H1 (cell line): ENCODE data around the gene MRPL40. TPM values are rescaled to one million over a fixed set of nuclear protein-coding genes. Genes with fewer than 3 reads are reported as not detected.

Source experiments
- CTCF ChIA-PET: fragments of 300-600 bp; sonication (Branson Sonifier 250); formaldehyde crosslinking; loops from one replicate; lab custom pipeline; 2021; ENCODE audit not compliant: partially characterized antibody; lab: Charles Lee
- POLR2A ChIA-PET: fragments of 300-600 bp; sonication (Branson Sonifier 250); formaldehyde crosslinking; loops from one replicate; lab custom pipeline; 2021; ENCODE audit warnings: inconsistent platforms; ENCODE audit not compliant: partially characterized antibody; lab: Charles Lee
- DNase-seq, 2 experiments: peaks; one replicate each; pipeline versions ENCODE4 v3.0.0 to v3.0.0-alpha.2; 2010 to 2022; ENCODE audit warnings: low spot score in 2 of 2, low read depth in 1 of 2, mixed read lengths in 1 of 2
- FAIRE-seq: peaks from 2 replicates; lab custom pipeline; 2011; peaks lifted over from hg19 to GRCh38; lab: Jason Lieb, UNC
- H2AFZ ChIP-seq: 2 replicates; pipeline ENCODE4 v1.8.1; 2012; ENCODE audit warnings: low read length, inconsistent platforms
- H2AK5ac ChIP-seq: 2 replicates; pipeline ENCODE4 v1.6.1; 2013; ENCODE audit warnings: low read depth, low read length
- H2BK120ac ChIP-seq: replicated peaks from 2 replicates; pipeline ENCODE3; 2013; ENCODE audit warnings: low read depth, low read length, inconsistent platforms
- H2BK12ac ChIP-seq: 2 replicates; pipeline ENCODE4 v1.6.1; 2013; ENCODE audit warnings: low read depth, low read length
- H2BK15ac ChIP-seq: 2 replicates; pipeline ENCODE4 v1.6.1; 2013; ENCODE audit warnings: low read length
- H2BK20ac ChIP-seq: 2 replicates; pipeline ENCODE4 v1.6.1; 2013; ENCODE audit warnings: low read length
- H2BK5ac ChIP-seq: 2 replicates; pipeline ENCODE4 v1.6.1; 2013; ENCODE audit warnings: low read depth, low read length
- H3K14ac ChIP-seq: 2 replicates; pipeline ENCODE4 v1.6.1; 2013; ENCODE audit warnings: inconsistent platforms; ENCODE audit not compliant: insufficient read length
- H3K18ac ChIP-seq: 2 replicates; pipeline ENCODE4 v1.6.1; 2013; ENCODE audit warnings: low read length; ENCODE audit errors: extremely low read depth
- H3K23ac ChIP-seq: 2 replicates; pipeline ENCODE4 v1.6.1; 2013; ENCODE audit warnings: inconsistent platforms; ENCODE audit not compliant: insufficient read length
- H3K23me2 ChIP-seq: 2 replicates; pipeline ENCODE4 v1.6.1; 2013; ENCODE audit warnings: low read depth, low read length
- H3K27ac ChIP-seq: 2 replicates; pipeline ENCODE4 v1.6.1; 2011; ENCODE audit warnings: low read depth, low read length, inconsistent platforms
- H3K27me3 ChIP-seq, 4 experiments: replicated peaks in 1 of 4; 1 replicate in 1 of 4; 2 replicates in 3 of 4; pipeline versions ENCODE4 v1.6.1 to v1.8.1; 2011 to 2013; ENCODE audit warnings: low read length in 3 of 4, mild to moderate bottlenecking in 3 of 4, inconsistent platforms in 2 of 4, mixed read lengths in 2 of 4, moderate library complexity in 1 of 4; ENCODE audit not compliant: control insufficient read depth in 3 of 4, insufficient read depth in 3 of 4; ENCODE audit errors: extremely low read depth in 1 of 4
- H3K36me3 ChIP-seq, 4 experiments: 2 replicates each; pipeline versions ENCODE4 v1.6.1 to v1.8.1; 2011 to 2013; ENCODE audit warnings: mild to moderate bottlenecking in 4 of 4, low read length in 3 of 4, moderate library complexity in 2 of 4, control low read depth in 1 of 4, inconsistent platforms in 1 of 4; ENCODE audit not compliant: insufficient read depth in 4 of 4, control insufficient read depth in 2 of 4
- H3K4ac ChIP-seq: replicated peaks from 2 replicates; pipeline ENCODE3; 2013; ENCODE audit warnings: low read length, low read depth, mixed read lengths, inconsistent platforms; ENCODE audit not compliant: insufficient read length
- H3K4me1 ChIP-seq, 4 experiments: replicated peaks in 1 of 4; 1 replicate in 1 of 4; 2 replicates in 3 of 4; pipeline versions ENCODE4 v1.6.1 to v1.8.1; 2011 to 2013; ENCODE audit warnings: low read length in 3 of 4, inconsistent platforms in 2 of 4, mixed read lengths in 1 of 4; ENCODE audit not compliant: insufficient read depth in 4 of 4, control insufficient read depth in 3 of 4
- H3K4me2 ChIP-seq, 2 experiments: 2 replicates each; pipeline versions ENCODE4 v1.6.1 to v1.8.1; 2011 to 2013; ENCODE audit warnings: low read depth in 2 of 2, low read length in 2 of 2, control low read depth in 1 of 2, inconsistent platforms in 1 of 2, mild to moderate bottlenecking in 1 of 2; ENCODE audit not compliant: insufficient read depth in 1 of 2
- H3K4me3 ChIP-seq, 4 experiments: fragments of 200-600, 300-600 bp in 1 of 4; sonication (generic), shearing (Covaris generic), sonication (Bioruptor Twin) in 1 of 4; 2 replicates each; pipeline versions ENCODE4 v1.5.1 to v1.8.1; 2011 to 2016; ENCODE audit warnings: low read length in 4 of 4, low read depth in 3 of 4, control low read depth in 2 of 4, inconsistent platforms in 2 of 4, mild to moderate bottlenecking in 2 of 4, mixed read lengths in 1 of 4, moderate library complexity in 1 of 4; ENCODE audit not compliant: insufficient read depth in 2 of 4; ENCODE audit errors: extremely low read depth in 1 of 4
- H3K56ac ChIP-seq: replicated peaks from 2 replicates; pipeline ENCODE3; 2013; ENCODE audit warnings: low read depth, mild to moderate bottlenecking, mixed read lengths, low read length, inconsistent platforms; ENCODE audit not compliant: insufficient read length
- H3K79me1 ChIP-seq: 2 replicates; pipeline ENCODE4 v1.6.1; 2013; ENCODE audit warnings: low read depth, low read length, control low read depth
- H3K79me2 ChIP-seq, 2 experiments: 2 replicates each; pipeline versions ENCODE4 v1.6.1 to v1.8.1; 2012 to 2013; ENCODE audit warnings: low read length in 2 of 2, mild to moderate bottlenecking in 2 of 2, inconsistent platforms in 1 of 2; ENCODE audit not compliant: insufficient read depth in 2 of 2, control insufficient read depth in 1 of 2
- H3K9ac ChIP-seq, 4 experiments: replicated peaks in 1 of 4; 1 replicate in 1 of 4; 2 replicates in 3 of 4; pipeline versions ENCODE4 v1.6.1 to v1.8.1; 2011 to 2013; ENCODE audit warnings: low read depth in 3 of 4, low read length in 3 of 4, control low read depth in 2 of 4, mild to moderate bottlenecking in 2 of 4, moderate library complexity in 2 of 4, inconsistent platforms in 1 of 4; ENCODE audit errors: extremely low read depth in 1 of 4
- H3K9me3 ChIP-seq, 2 experiments: 2 replicates each; pipeline versions ENCODE4 v1.6.1 to v1.8.1; 2012 to 2013; ENCODE audit warnings: mild to moderate bottlenecking in 2 of 2, moderate library complexity in 2 of 2, control low read depth in 1 of 2, inconsistent platforms in 1 of 2, low read depth in 1 of 2, low read length in 1 of 2, mixed read lengths in 1 of 2; ENCODE audit not compliant: insufficient read depth in 2 of 2
- H4K20me1 ChIP-seq, 2 experiments: replicated peaks in 1 of 2; 2 replicates each; pipeline versions ENCODE3 to v1.8.1; 2011 to 2013; ENCODE audit warnings: inconsistent platforms in 2 of 2, low read length in 2 of 2, mild to moderate bottlenecking in 1 of 2; ENCODE audit not compliant: insufficient read depth in 2 of 2, control insufficient read depth in 1 of 2
- H4K5ac ChIP-seq: 2 replicates; pipeline ENCODE4 v1.6.1; 2013; ENCODE audit warnings: low read length, low read depth, mixed read lengths, inconsistent platforms; ENCODE audit not compliant: insufficient read length
- H4K8ac ChIP-seq: 2 replicates; pipeline ENCODE4 v1.8.0; 2013; ENCODE audit warnings: mild to moderate bottlenecking, moderate library complexity, low read length, inconsistent platforms; ENCODE audit not compliant: insufficient read depth; ENCODE audit errors: extremely low read depth
- H4K91ac ChIP-seq: replicated peaks from 2 replicates; pipeline ENCODE3; 2013; ENCODE audit warnings: low read length, mixed read lengths, inconsistent platforms; ENCODE audit not compliant: insufficient read length
- BRCA1 ChIP-seq: IDR thresholded peaks from 2 replicates; pipeline ENCODE4 v1.6.1; 2012; ENCODE audit warnings: low read depth, low read length, improper control_type of control experiment
- EP300 ChIP-seq, 2 experiments: IDR thresholded peaks; 1 replicate in 1 of 2; 2 replicates in 1 of 2; pipeline ENCODE4 v1.6.1; 2011 to 2012; ENCODE audit warnings: low read depth in 2 of 2, low read length in 2 of 2, mild to moderate bottlenecking in 2 of 2, borderline replicate concordance in 1 of 2, inconsistent platforms in 1 of 2, moderate library complexity in 1 of 2
- SAP30 ChIP-seq: fragments of 300-600 bp; sonication (generic); IDR thresholded peaks from 2 replicates; pipeline ENCODE4 v1.7.1; 2012; ENCODE audit warnings: low read length, moderate library complexity, mild to moderate bottlenecking, inconsistent platforms; ENCODE audit not compliant: insufficient read depth, insufficient replicate concordance
- USF2 ChIP-seq: IDR thresholded peaks from 2 replicates; pipeline ENCODE4 v1.6.1; 2011; ENCODE audit warnings: low read length, improper control_type of control experiment
- WGBS, 2 experiments: shearing (Covaris generic) in 1 of 2; methylation state at CpG; one replicate each; pipeline versions ENCODE4 v1.1.6 to v1.1.7; 2013 to 2015; ENCODE audit warnings: low lambda C conversion rate in 2 of 2, mixed read lengths in 2 of 2, inconsistent platforms in 1 of 2, low coverage in 1 of 2, missing lambda C conversion rate in 1 of 2; ENCODE audit not compliant: insufficient replicate concordance in 2 of 2, insufficient coverage in 1 of 2, insufficient read length in 1 of 2; ENCODE audit errors: extremely low coverage in 1 of 2, missing lambda C conversion rate in 1 of 2; 5-methylcytosine and 5-hydroxymethylcytosine counted together
- polyA plus RNA-seq, 7 experiments: library from polyadenylated mRNA; depleted of rRNA in 3 of 7; stranded (reverse) in 5 of 7; unstranded in 2 of 7; fragments of >200 nt in 5 of 7; fragments of 200-250 nt in 2 of 7; gene quantifications; 1 replicate in 5 of 7; 2 replicates in 1 of 7; 4 replicates in 1 of 7; pipeline versions ENCODE4 v1.2.1 to v1.2.3, GENCODE V29; 2011 to 2013; ENCODE audit warnings: missing spikeins in 2 of 7, mixed read lengths in 2 of 7
- total RNA-seq: library from RNA; stranded (reverse); fragmentation: NEBNext Ultra II Directional; extraction: Animal tissue kit (Norgen Biotek cat#: 25700); gene quantifications from 2 replicates; pipeline ENCODE4 v1.2.1, GENCODE V29; 2021

The MRPL40 gene
- total and polyA plus RNA-seq, 2 of the 8 experiments (the other 6 are each of a cell fraction or from before 2014, with no cell fraction given), result 12.4 to 14.5 TPM

DNA sequence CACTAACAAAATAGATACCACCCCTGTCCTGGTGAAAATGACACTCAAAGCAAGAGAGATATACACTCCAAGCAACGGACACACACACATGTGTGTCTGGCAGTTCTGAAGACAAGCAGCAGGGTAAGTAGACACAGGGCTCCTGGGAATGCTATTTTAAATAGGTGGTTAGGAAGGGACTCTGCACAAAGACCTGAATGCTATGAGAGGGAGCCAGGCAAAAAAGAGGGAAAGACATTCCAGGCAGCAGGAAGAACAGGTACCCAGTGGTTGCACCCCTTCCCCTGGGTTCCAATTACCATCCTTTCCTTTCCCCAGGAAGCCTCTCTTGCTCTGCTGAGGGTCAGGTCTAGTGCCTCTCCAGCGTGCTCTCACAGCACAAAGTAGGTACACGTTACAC lies 43.7 kb downstream of the MRPL40 start:
- Histone ChIP-seq H3K27me3 (no peaks in the 10 kb centered on the region), H2BK20ac (no peak overlapping the region), H3K27ac (no peak overlapping the region), H3K23me2 (peaks cover 14% of the 10 kb centered on the region), H3K9ac (no peak overlapping the region), H3K4me1 (peaks cover 0 to 8% (median 1%) of the 10 kb centered on the region in 4 experiments; a peak in 2 of 7 replicates), H2AFZ (no peak overlapping the region), H2BK12ac (no peak overlapping the region), H3K36me3 (peaks cover 5 to 25% (median 15%) of the 10 kb centered on the region in 4 experiments; a peak in 7 of 8 replicates), H3K9me3 (no peaks in the 10 kb centered on the region), H3K14ac (no peak overlapping the region), H3K18ac (no peak overlapping the region), H4K5ac (no peak overlapping the region), H4K8ac (no peak overlapping the region), H4K20me1 (peaks cover 4 to 24% of the 10 kb centered on the region in 2 experiments), H4K91ac (no peak overlapping the region), H2BK120ac (no peak overlapping the region), H3K79me1 (peaks cover 5% of the 10 kb centered on the region), H2BK5ac (no peak overlapping the region), H3K4me2 (no peak overlapping the region), H2AK5ac (no peak overlapping the region), H3K79me2 (peaks cover 3 to 46% of the 10 kb centered on the region in 2 experiments; a peak in 3 of 4 replicates), H3K4ac (no peak overlapping the region), H2BK15ac (no peak overlapping the region), H3K4me3 (no peak overlapping the region), H3K56ac (no peak overlapping the region), H3K23ac (no peak overlapping the region)
- no peak for TF ChIP-seq EP300 (IDR thresholded peaks at IDR 0.05; ENCODE audit: borderline replicate concordance in 1 of 2, low read depth in 2 of 2, low read length in 2 of 2)
- TF ChIP-seq SAP30, result no peak
- no peak for TF ChIP-seq USF2
- no peak for TF ChIP-seq BRCA1
- no peak for DNase-seq
- POLR2A ChIA-PET, result interaction anchor here (0.6 kb wide), 1 partner anchor 645 kb away, joined by 4 read pairs; no protein-coding TSS in a partner anchor
- WGBS, 2 experiments, result 88% methylated on average over 3 of the region's 3 CpGs; no CpG with 5 or more reads in 1 of the 2 experiments
- FAIRE-seq, result no peak
- CTCF ChIA-PET, result no interaction called here
